Stimulated activated CD4-positive, alpha-beta T cell treated with anti-CD3 and anti-CD28 coated beads, Interleukin-12 subunit alpha, Interleukin-12 subunit beta, amount 100 ng/mL, for 24 hours (primary cell): ENCODE measurements around the gene SCYGR1.
"Not testable (repeated sequence)": the region's sequence is repeated elsewhere in the genome, so short reads cannot be mapped to it uniquely, and the experiment has no call there.

Experiments used
- DNase-seq, 2 experiments: peaks; one replicate each; pipeline ENCODE4 v3.0.0-alpha.2; 2020; ENCODE audit warnings: low read depth in 2 of 2

The SCYGR1 gene

DNA sequence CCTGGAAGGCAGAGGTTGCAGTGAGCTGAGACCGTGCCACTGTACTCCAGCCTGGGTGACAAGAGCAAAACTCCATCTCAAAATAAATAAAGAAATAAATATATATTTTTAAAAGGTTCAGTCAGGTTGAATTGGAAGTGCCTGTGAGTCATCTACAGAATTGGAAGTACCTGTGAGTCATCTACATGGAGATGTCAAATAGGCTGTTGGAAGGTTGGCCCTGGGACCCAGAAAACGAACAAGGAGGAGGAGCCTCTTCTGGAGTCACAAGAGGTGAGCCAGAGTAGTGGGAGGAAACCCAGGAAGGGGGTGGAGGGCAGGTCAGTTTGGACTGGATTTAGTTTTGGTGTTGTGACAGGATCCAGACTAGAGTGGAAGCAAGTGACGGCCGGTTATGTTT is 15.2 kb upstream of the SCYGR1 start:
- DNase-seq, result no peak

DNA sequence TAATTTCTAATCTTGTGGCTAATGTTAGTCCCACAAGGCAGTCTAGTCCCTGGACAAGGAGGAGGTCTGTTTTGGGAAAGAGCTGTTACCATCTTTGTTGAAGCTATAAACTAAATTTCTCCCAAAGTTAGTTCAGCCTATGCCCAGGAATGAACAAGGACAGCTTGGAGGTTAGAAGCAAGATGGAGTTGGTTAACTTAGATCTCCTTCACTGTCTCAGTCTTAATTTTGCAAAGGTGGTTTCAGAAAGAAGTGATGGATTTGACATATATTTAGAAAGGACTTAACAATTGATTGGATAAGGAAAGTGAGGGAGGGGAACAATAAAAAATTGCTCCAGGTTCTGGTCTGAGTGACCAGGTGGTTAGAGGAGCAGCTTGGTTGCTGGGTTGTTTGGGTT is 14.6 kb upstream of the SCYGR1 start:
- no peak for DNase-seq

GRCh38 chr2:227401550-227401949 is 13.8 kb upstream of the SCYGR1 start:
- DNase-seq, result no peak

DNA sequence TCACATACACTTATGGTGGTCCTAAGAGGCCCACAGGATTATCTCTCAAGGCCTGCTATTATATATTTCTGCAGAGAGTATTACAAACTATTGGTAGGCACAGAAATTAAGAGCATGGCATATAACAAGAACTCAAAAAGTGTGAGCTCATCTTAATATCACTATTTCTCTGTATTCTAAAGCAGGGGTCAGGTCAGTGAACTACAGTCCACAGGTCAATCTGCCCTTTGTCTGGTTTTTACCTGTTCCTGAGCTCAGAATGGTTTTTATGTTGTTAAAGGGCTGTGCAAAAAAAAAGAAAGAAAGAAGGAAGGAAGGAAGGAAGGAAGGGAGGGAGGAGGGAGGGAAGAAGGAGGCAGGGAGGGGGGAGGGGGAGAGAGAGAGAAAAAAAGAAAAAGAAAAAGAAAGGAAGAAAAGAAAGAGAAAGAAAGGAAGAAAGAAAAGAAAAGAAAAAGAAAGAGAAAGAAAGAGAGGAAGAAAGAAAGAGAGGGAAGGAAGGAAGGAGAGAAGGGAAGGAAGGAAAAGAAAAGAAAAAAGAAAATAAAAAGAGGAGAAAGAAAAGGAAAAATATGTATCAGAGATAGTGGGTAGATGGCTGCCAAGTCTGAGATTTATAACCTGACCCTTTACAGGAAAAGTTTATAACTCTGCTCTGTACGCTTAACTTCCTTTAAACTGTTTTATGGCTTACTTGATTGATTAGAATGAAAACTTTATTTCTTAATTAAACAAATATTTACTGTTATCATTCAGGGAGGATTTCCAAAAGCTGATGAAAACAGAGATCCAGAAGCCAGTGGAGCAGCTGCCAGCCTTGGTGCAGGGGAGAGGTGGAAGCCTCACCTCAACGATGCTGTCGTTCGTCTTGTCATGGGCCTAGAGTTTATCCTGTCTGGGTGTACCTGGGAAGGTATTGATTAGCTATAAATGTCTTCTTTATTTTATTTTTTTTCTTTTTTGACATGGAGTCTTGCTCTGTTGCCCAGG is 11.2 kb upstream of the SCYGR1 start:
- DNase-seq, result no peak

DNA sequence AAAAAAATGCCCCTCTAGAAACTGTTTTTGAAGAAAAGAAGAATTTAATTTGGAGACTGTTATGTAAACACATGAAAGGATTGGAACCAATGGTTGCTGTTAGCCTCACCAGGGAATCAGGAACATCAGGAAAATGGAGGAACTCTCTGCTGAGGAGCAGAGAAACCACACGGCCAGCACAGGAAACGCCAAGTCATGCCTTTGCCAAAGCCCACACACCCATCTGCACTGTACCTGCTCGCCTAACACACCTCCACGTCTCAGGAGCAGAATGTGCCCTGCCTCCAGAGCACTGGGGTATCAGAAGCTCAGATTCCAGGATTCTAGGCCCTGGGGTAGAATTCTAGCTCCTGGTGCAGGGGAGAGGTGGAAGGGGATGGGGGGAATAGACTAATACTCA is 9.8 kb upstream of the SCYGR1 start:
- DNase-seq, result no peak

- DNase-seq, result no peak
Measured at GRCh38 chr2:227395556-227395955, 7.8 kb upstream of the SCYGR1 start.

- DNase-seq, result no peak
Measured at GRCh38 chr2:227394401-227394800, 6.7 kb upstream of the SCYGR1 start.

- DNase-seq, result no peak
Measured at GRCh38 chr2:227390468-227391256, 2.9 kb upstream of the SCYGR1 start.

GRCh38 chr2:227389661-227390060 is 1.9 kb upstream of the SCYGR1 start:
- DNase-seq, result no peak

DNA sequence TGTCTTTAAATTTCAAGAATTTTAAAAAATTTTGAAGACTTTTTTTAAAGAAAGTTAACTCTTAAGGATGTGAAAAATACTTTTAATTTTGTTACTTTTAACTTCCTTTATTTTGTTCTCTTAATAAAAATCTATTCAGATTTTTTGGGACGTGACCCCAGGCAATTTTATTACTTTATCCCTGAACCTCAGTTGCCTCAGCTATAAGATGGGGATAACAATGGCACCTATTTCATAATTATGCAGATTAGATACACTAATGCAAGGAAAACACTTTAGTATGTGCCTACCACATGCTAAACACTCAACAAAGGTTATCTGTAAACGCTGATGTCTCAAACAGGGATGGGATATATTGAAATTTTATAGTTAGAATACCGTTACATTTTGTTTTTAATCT is 1.5 kb upstream of the SCYGR1 start:
- no peak for DNase-seq

DNA sequence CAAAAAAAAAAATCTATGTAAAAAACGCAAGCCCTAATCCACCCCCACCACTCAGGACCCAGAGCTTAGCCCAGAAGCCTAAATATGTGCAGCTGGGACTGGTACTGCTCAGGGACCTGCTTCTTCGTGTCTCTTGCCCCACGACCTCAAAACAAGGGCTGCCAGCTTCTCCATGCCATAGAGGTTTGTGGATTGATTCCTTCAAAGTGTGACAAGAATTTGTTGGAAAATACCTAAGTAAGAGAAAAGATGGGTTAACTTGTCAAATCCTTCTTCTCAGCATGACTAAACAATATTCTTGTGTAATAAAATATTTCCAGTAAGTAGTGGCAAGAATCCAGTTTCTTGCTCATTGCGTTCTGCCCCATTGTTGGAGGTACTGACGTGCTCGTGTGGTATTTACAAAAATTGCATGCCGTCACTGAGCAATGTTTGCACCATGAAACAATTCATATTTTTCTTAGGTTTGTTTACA is 825 bp upstream of the SCYGR1 start:
- no peak for DNase-seq

DNA sequence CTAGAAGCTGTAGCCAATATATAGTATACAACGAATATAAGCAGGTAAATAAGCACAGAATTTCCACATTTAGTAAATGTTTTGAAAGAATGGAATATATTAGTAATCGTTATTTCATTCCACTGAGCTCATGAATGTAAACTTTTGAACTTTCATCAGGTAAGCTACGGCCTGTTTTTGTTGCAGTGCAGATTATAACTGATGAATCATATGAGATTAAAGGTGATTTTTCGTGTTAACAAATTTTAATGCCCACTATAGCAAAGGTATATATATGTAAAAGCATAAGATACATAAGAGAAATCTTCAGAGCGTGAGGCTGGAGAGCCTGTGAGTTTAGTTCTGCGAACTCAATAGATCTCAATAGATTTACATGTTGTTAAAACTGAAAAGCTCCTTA is 1.1 kb downstream of the SCYGR1 start:
- no peak for DNase-seq

GRCh38 chr2:227383686-227384085 is 4.1 kb downstream of the SCYGR1 start:
- no peak for DNase-seq

DNA sequence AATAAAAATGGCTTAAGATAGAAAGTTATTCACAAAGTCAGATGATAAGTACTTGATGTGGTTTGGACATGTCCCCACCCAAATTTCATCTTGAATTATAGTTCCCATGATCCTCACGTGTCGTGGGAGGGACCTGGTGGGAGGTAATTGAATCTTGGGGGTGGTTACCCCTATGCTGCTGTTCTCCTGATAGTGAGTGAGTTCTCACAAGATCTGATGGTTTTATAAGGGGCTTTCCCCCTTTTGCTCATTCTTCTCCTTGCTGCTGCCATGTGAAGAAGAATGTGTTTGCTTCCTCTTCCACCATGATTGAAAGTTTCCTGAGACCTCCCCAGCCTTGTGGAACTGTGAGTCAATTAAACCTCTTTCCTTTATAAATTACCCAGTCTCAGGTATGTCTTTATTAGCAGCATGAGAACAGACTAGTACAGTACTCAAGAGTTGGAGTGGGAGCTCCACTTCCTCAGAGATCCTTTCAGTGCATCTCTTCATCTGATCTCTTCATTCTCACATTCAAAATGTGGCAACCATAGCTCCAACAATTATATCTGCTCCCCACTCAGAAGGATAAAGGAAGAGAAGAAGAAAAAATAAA is 5.4 kb downstream of the SCYGR1 start:
- not testable (repeated sequence) for DNase-seq

- no peak for DNase-seq
Measured at GRCh38 chr2:227379095-227379494, 8.7 kb downstream of the SCYGR1 start, which contains the start of gene TM4SF20. TM4SF20 (minus strand) TSS chr2:227379306; CDS start chr2:227379268, 38 bp downstream.

- DNase-seq, result no peak
Measured at GRCh38 chr2:227378371-227378782, 9.4 kb downstream of the SCYGR1 start.

- no peak for DNase-seq
Measured at GRCh38 chr2:227377467-227378351, 10.0 kb downstream of the SCYGR1 start.

DNA sequence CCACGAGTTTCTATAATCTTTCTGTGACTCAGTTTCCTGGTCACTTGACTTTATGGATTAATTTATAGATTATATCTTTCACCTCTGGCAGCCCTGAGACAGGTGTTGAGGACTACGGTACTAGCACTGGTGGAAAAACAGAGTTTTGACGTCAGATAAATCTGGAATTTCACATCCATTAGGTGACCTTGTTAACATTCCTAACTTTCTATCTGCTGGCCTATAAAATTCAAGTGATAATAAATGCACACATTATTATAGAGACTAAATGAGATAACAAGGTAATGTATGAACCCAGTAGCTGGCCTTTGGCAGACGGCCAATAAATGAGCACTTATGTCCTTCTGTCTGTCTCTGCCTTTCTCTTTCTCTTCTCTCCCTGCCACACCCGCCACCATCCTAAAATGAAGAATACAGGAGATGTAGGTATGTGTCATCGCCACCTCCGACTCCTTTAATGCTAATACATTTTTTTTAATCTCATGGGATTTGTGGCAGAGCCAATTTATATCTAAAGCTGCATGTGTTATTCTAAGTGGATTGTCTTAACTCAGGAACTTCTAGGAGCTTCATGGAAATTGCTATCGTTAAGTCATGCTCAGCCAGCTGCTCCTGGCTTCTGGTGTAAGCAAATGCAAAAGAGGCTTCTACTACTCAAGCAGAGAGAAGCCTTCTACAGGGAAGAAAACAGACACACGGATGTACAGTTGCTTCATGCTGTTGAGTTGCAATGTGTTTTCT is 10.9 kb downstream of the SCYGR1 start:
- DNase-seq, result no peak

GRCh38 chr2:227374158-227374557 is 13.6 kb downstream of the SCYGR1 start:
- peak; percentile 14 to 30 for DNase-seq

- DNase-seq, result no peak
Measured at GRCh38 chr2:227373389-227373788, 14.4 kb downstream of the SCYGR1 start.
